ENCODE results near the gene HNRNPA3. TPM values are rescaled to one million over a fixed set of nuclear protein-coding genes. Genes with fewer than 3 reads are reported as not detected.

Gene HNRNPA3
- total RNA-seq, 1 experiment from 2014 or later: 406 TPM

- ChIA-PET POLR2A (interaction anchor here (1.1 kb wide), 1 partner anchor 17 kb away, joined by 3 read pairs; no protein-coding TSS in a partner anchor), CTCF (interaction anchor here (0.9 to 1.6 kb wide), 5 partner anchors 9 to 108 kb away, joined by 3 to 6 read pairs (median 3); no protein-coding TSS in a partner anchor)
- DNase-seq (ENCODE audit: low spot score) (no peak), ATAC-seq (no peak; the same call in 1 of the 2 replicates)
- Mint-ChIP-seq H3K4me3 (no peak overlapping the region), H3K4me1 (peaks cover 15% of the 10 kb centered on the region), H3K27ac (peak overlapping the region; percentile 66; the same call in 1 of the 2 replicates), H3K9me3 (no peaks in the 10 kb centered on the region), H3K36me3 (no peaks in the 10 kb centered on the region), H3K27me3 (ENCODE audit: low read depth) (no peaks in the 10 kb centered on the region)
- TF ChIP-seq ZMAT4 (CRISPR knock-in tag; IDR thresholded peaks at IDR 0.05) (no peak), ZNF532 (CRISPR knock-in tag; IDR thresholded peaks at IDR 0.05; ENCODE audit: borderline replicate concordance) (no peak), PRRX2 (CRISPR knock-in tag; IDR thresholded peaks at IDR 0.05) (no peak), GTF2I (CRISPR knock-in tag; conservative IDR thresholded peaks at IDR 0.05) (no peak), TEAD1 (CRISPR knock-in tag; IDR thresholded peaks at IDR 0.05) (no peak), ZSCAN18 (CRISPR knock-in tag; IDR thresholded peaks at IDR 0.05) (no peak), ZNF232 (CRISPR knock-in tag; IDR thresholded peaks at IDR 0.05) (no peak), E2F1 (CRISPR knock-in tag; IDR thresholded peaks at IDR 0.05) (no peak), OVOL2 (CRISPR knock-in tag; IDR thresholded peaks at IDR 0.05; ENCODE audit: borderline replicate concordance) (no peak), ELF4 (CRISPR knock-in tag; IDR thresholded peaks at IDR 0.05; ENCODE audit: low read depth) (no peak), EMX1 (CRISPR knock-in tag; IDR thresholded peaks at IDR 0.05) (no peak), NR3C1 (CRISPR knock-in tag; conservative IDR thresholded peaks at IDR 0.05; ENCODE audit: low read depth) (no peak), MXD4 (CRISPR knock-in tag; IDR thresholded peaks at IDR 0.05; ENCODE audit: borderline replicate concordance) (no peak), SMAD3 (CRISPR knock-in tag; IDR thresholded peaks at IDR 0.05; ENCODE audit: borderline replicate concordance) (no peak), PREB (CRISPR knock-in tag; IDR thresholded peaks at IDR 0.05; ENCODE audit: borderline replicate concordance) (no peak), USF2 (CRISPR knock-in tag; IDR thresholded peaks at IDR 0.05) (no peak), GABPB1 (CRISPR knock-in tag; IDR thresholded peaks at IDR 0.05) (no peak)
Measured at GRCh38 chr2:177271981-177272666, 59.5 kb downstream of the HNRNPA3 start.

Measured in WTC11 (cell line).